Measurements from ENCODE around the gene TMEM59. TPM values are rescaled to one million over a fixed set of nuclear protein-coding genes. Genes with fewer than 3 reads are reported as not detected.

Gene TMEM59
- total and polyA plus RNA-seq, 2 donors (not counting 1 experiment from before 2014, with no cell fraction given): 66.3 to 146 TPM

DNA sequence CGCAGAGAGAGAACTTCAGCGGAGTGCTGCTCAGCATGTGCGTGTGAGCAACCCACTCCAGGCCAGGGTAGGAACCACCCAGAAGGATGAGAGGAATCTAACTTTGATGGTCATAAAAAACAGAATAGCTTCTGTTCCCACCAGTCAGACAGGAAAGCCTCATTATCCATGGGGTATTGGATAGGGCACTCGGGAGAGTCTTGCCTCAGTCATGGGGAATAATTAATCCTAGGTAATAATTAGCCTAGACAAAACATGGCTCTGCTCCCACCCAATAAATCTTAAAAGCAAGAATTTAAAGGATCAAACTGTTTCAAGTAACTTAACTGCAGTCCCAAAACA, 70.3 kb downstream of the TMEM59 start:
- Histone ChIP-seq H3K27me3 (replicated peaks in 1 of 4; ENCODE audit: control extremely low read depth in 1 of 4, control insufficient read depth in 3 of 4, insufficient read depth in 4 of 4, low read length in 3 of 4) (no peaks in the 10 kb centered on the region), H3K4me2 (replicated peaks; ENCODE audit: low read depth, low read length, poor library complexity, severe bottlenecking) (no peak overlapping the region), H3K27ac (ENCODE audit: low read length in 2 of 2) (no peak overlapping the region), H4K20me1 (ENCODE audit: control insufficient read depth, insufficient read depth, low read length, poor library complexity, severe bottlenecking) (no peaks in the 10 kb centered on the region), H2AFZ (ENCODE audit: insufficient read depth, low read depth, low read length, poor library complexity, severe bottlenecking) (no peak overlapping the region), H3K4me1 (ENCODE audit: control insufficient read depth in 2 of 2, insufficient read depth in 2 of 2, low read length in 2 of 2) (no peaks in the 10 kb centered on the region), H3K36me3 (replicated peaks in 1 of 2; ENCODE audit: control extremely low read depth in 1 of 2, control insufficient read depth in 1 of 2, extremely low read depth in 1 of 2, insufficient read depth in 2 of 2, low read length in 1 of 2) (no peaks in the 10 kb centered on the region), H3K9me3 (ENCODE audit: control extremely low read depth in 1 of 3, control insufficient read depth in 2 of 3, insufficient read depth in 1 of 3, low read length in 2 of 3) (peaks cover 0 to 4% (median 0%) of the 10 kb centered on the region in 3 donors), H3K9ac (ENCODE audit: low read length) (no peak overlapping the region), H3K4me3 (ENCODE audit: control extremely low read depth in 1 of 5, extremely low read depth in 1 of 5, insufficient read depth in 1 of 5, low read depth in 2 of 5, low read length in 4 of 5) (no peak overlapping the region), H3K79me2 (ENCODE audit: control insufficient read depth, insufficient read depth, low read length) (no peaks in the 10 kb centered on the region)
- ATAC-seq (ENCODE audit: low read depth) (no peak), DNase-seq (no peak)
- Mint-ChIP-seq H3K4me3 (no peak overlapping the region), H3K9me3 (ENCODE audit: insufficient read depth) (no peaks in the 10 kb centered on the region), H3K27me3 (peaks cover 7% of the 10 kb centered on the region), H3K27ac (no peak overlapping the region), H3K4me1 (no peaks in the 10 kb centered on the region)
- CTCF ChIA-PET: no interaction called here
- intact Hi-C loops (cut with micrococcal nuclease): no loop called here
- no peak for TF ChIP-seq EZH2 (IDR thresholded peaks at IDR 0.05; ENCODE audit: borderline replicate concordance, insufficient read depth, low read depth, low read length, poor library complexity, severe bottlenecking)
- TF ChIP-seq, protein P1, sequence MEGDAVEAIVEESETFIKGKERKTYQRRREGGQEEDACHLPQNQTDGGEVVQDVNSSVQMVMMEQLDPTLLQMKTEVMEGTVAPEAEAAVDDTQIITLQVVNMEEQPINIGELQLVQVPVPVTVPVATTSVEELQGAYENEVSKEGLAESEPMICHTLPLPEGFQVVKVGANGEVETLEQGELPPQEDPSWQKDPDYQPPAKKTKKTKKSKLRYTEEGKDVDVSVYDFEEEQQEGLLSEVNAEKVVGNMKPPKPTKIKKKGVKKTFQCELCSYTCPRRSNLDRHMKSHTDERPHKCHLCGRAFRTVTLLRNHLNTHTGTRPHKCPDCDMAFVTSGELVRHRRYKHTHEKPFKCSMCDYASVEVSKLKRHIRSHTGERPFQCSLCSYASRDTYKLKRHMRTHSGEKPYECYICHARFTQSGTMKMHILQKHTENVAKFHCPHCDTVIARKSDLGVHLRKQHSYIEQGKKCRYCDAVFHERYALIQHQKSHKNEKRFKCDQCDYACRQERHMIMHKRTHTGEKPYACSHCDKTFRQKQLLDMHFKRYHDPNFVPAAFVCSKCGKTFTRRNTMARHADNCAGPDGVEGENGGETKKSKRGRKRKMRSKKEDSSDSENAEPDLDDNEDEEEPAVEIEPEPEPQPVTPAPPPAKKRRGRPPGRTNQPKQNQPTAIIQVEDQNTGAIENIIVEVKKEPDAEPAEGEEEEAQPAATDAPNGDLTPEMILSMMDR (IDR thresholded peaks at IDR 0.05): no peak
- POLR2A ChIA-PET: no interaction called here
- 100% methylated on average over 1 of the region's 4 CpGs for WGBS (ENCODE audit: insufficient coverage)

DNA sequence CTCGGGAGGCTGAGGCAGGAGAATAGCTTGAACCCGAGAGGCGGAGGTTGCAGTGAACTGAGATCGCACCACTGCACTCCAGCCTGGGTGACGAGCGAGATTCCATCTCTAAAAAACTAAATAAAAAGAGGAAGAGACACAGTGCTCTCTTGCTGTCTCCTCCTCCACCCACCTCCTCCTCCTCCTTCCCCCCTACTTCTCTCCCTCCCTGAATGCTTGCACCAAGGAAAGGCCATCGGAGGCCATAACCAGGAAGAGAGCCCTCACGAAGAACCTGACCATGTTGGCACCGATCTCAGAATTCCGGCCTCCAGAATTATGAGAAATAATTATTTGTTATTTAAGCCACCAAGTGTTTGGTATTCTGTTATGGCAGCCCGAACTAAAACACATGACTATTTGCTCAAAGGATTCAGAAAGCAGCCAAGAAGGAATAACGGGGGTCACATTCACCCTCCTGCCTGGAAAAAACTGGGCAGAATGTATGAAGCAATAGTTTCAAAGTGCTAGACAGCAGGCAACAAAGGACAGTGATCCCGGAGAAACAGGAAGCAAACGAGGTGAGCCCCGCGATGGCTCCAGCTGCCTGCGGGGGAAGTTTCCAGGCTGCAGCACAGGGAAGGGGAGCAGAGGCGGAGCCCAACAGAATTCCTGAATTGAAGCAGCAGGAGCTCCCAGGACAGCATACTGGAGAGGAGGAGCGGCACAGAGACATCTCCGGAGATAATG, 70.8 kb downstream of the TMEM59 start:
- Histone ChIP-seq H3K4me1 (ENCODE audit: control insufficient read depth in 2 of 2, insufficient read depth in 2 of 2, low read length in 2 of 2) (no peaks in the 10 kb centered on the region), H3K4me3 (ENCODE audit: control extremely low read depth in 1 of 5, extremely low read depth in 1 of 5, insufficient read depth in 1 of 5, low read depth in 2 of 5, low read length in 4 of 5) (no peak overlapping the region), H3K9ac (ENCODE audit: low read length) (no peak overlapping the region), H3K27ac (ENCODE audit: low read length in 2 of 2) (no peak overlapping the region), H3K4me2 (replicated peaks; ENCODE audit: low read depth, low read length, poor library complexity, severe bottlenecking) (no peak overlapping the region), H3K9me3 (ENCODE audit: control extremely low read depth in 1 of 3, control insufficient read depth in 2 of 3, insufficient read depth in 1 of 3, low read length in 2 of 3) (no peaks in the 10 kb centered on the region), H3K36me3 (replicated peaks in 1 of 2; ENCODE audit: control extremely low read depth in 1 of 2, control insufficient read depth in 1 of 2, extremely low read depth in 1 of 2, insufficient read depth in 2 of 2, low read length in 1 of 2) (no peaks in the 10 kb centered on the region), H3K27me3 (replicated peaks in 1 of 4; ENCODE audit: control extremely low read depth in 1 of 4, control insufficient read depth in 3 of 4, insufficient read depth in 4 of 4, low read length in 3 of 4) (no peaks in the 10 kb centered on the region), H4K20me1 (ENCODE audit: control insufficient read depth, insufficient read depth, low read length, poor library complexity, severe bottlenecking) (no peaks in the 10 kb centered on the region), H3K79me2 (ENCODE audit: control insufficient read depth, insufficient read depth, low read length) (no peaks in the 10 kb centered on the region), H2AFZ (ENCODE audit: insufficient read depth, low read depth, low read length, poor library complexity, severe bottlenecking) (no peak overlapping the region)
- Mint-ChIP-seq H3K27ac (no peak overlapping the region), H3K9me3 (ENCODE audit: insufficient read depth) (no peaks in the 10 kb centered on the region), H3K4me3 (no peak overlapping the region), H3K4me1 (no peaks in the 10 kb centered on the region), H3K27me3 (peaks cover 7% of the 10 kb centered on the region)
- CTCF ChIA-PET: no interaction called here
- DNase-seq (no peak), ATAC-seq (ENCODE audit: low read depth) (no peak)
- TF ChIP-seq EZH2 (IDR thresholded peaks at IDR 0.05; ENCODE audit: borderline replicate concordance, insufficient read depth, low read depth, low read length, poor library complexity, severe bottlenecking): no peak
- TF ChIP-seq, protein P1 (IDR thresholded peaks at IDR 0.05): no peak
- WGBS (ENCODE audit: insufficient coverage): 49% methylated on average over 15 of the region's 20 CpGs
- POLR2A ChIA-PET: no interaction called here
- intact Hi-C loops (cut with micrococcal nuclease): no loop called here

Data from B cell (primary cell).